H9 (cell line): ENCODE data around the gene USP6. TPM values are rescaled to one million over a fixed set of nuclear protein-coding genes. Genes with fewer than 3 reads are reported as not detected.

ENCODE experiments used
- DNase-seq: peaks from one replicate; pipeline ENCODE4 v3.0.0-alpha.2; 2017
- H2AFZ ChIP-seq: one replicate; pipeline ENCODE4 v1.6.1; 2013; ENCODE audit warnings: mild to moderate bottlenecking, low read length, control low read depth, moderate library complexity
- H2AK5ac ChIP-seq: 2 replicates; pipeline ENCODE4 v1.6.1; 2013; ENCODE audit warnings: low read length, control low read depth, mixed read lengths; ENCODE audit not compliant: insufficient read length
- H2BK120ac ChIP-seq: one replicate; pipeline ENCODE4 v1.6.1; 2013; ENCODE audit warnings: low read depth, mild to moderate bottlenecking, low read length, control low read depth, inconsistent platforms; ENCODE audit not compliant: poor library complexity, severe bottlenecking
- H2BK12ac ChIP-seq: 2 replicates; pipeline ENCODE4 v1.6.1; 2013; ENCODE audit warnings: low read length, control low read depth, mixed read lengths, low read depth; ENCODE audit not compliant: insufficient read length
- H2BK15ac ChIP-seq: 2 replicates; pipeline ENCODE4 v1.6.1; 2013; ENCODE audit warnings: low read depth, low read length, control low read depth
- H2BK20ac ChIP-seq: one replicate; pipeline ENCODE4 v1.6.1; 2013; ENCODE audit warnings: low read depth, mild to moderate bottlenecking, low read length, control low read depth, inconsistent platforms; ENCODE audit not compliant: poor library complexity, severe bottlenecking
- H2BK5ac ChIP-seq: 2 replicates; pipeline ENCODE4 v1.6.1; 2013; ENCODE audit warnings: low read length, control low read depth, mixed read lengths; ENCODE audit not compliant: insufficient read length
- H3K14ac ChIP-seq: 2 replicates; pipeline ENCODE4 v1.6.1; 2013; ENCODE audit warnings: low read length, control low read depth; ENCODE audit not compliant: insufficient read depth
- H3K18ac ChIP-seq: 2 replicates; pipeline ENCODE4 v1.6.1; 2013; ENCODE audit warnings: low read depth, mild to moderate bottlenecking, mixed read lengths, low read length, control low read depth; ENCODE audit not compliant: insufficient read length
- H3K23ac ChIP-seq: 2 replicates; pipeline ENCODE4 v1.6.1; 2013; ENCODE audit warnings: low read length, control low read depth, mixed read lengths, low read depth; ENCODE audit not compliant: insufficient read length
- H3K23me2 ChIP-seq: 2 replicates; pipeline ENCODE4 v1.6.1; 2013; ENCODE audit warnings: low read depth, mild to moderate bottlenecking, mixed read lengths, low read length, control low read depth; ENCODE audit not compliant: insufficient read length, poor library complexity, severe bottlenecking
- H3K27ac ChIP-seq: 2 replicates; pipeline ENCODE4 v1.5.1; 2013; ENCODE audit warnings: low read length, control low read depth, mixed read lengths, low read depth; ENCODE audit not compliant: insufficient read length
- H3K27me3 ChIP-seq: 2 replicates; pipeline ENCODE4 v1.6.1; 2013; ENCODE audit warnings: low read length, control low read depth, inconsistent platforms; ENCODE audit not compliant: insufficient read depth
- H3K4ac ChIP-seq: 2 replicates; pipeline ENCODE4 v1.6.1; 2013; ENCODE audit warnings: low read depth, mild to moderate bottlenecking, control low read depth, inconsistent platforms, low read length, moderate library complexity
- H3K4me1 ChIP-seq: 2 replicates; pipeline ENCODE4 v1.6.1; 2013; ENCODE audit warnings: low read length, control low read depth, inconsistent platforms; ENCODE audit not compliant: insufficient read depth
- H3K4me2 ChIP-seq: 2 replicates; pipeline ENCODE4 v1.6.1; 2013; ENCODE audit warnings: low read length, control low read depth, mixed read lengths; ENCODE audit not compliant: insufficient read length, insufficient read depth
- H3K56ac ChIP-seq: 2 replicates; pipeline ENCODE4 v1.6.1; 2013; ENCODE audit warnings: low read depth, mild to moderate bottlenecking, mixed read lengths, low read length, control low read depth; ENCODE audit not compliant: insufficient read length
- H3K79me1 ChIP-seq: 2 replicates; pipeline ENCODE4 v1.6.1; 2013; ENCODE audit warnings: low read depth, mild to moderate bottlenecking, moderate library complexity, low read length, control low read depth, inconsistent platforms; ENCODE audit not compliant: insufficient read depth, poor library complexity, severe bottlenecking
- H3K79me2 ChIP-seq: 2 replicates; pipeline ENCODE4 v1.6.1; 2013; ENCODE audit warnings: low read length, control low read depth, inconsistent platforms; ENCODE audit not compliant: insufficient read depth
- H3K9ac ChIP-seq: 2 replicates; pipeline ENCODE4 v1.6.1; 2013; ENCODE audit warnings: low read length, control low read depth, mixed read lengths; ENCODE audit not compliant: insufficient read length; ENCODE audit errors: extremely low read depth
- H3K9me3 ChIP-seq: one replicate; pipeline ENCODE4 v1.6.1; 2013; ENCODE audit warnings: low read depth, low read length, inconsistent platforms; ENCODE audit not compliant: control insufficient read depth
- H3T11ph ChIP-seq: one replicate; pipeline ENCODE4 v1.6.1; 2013; ENCODE audit warnings: mild to moderate bottlenecking, low read length, control low read depth, inconsistent platforms
- H4K20me1 ChIP-seq: one replicate; pipeline ENCODE4 v1.6.1; 2013; ENCODE audit not compliant: control insufficient read depth, insufficient read length, insufficient read depth
- H4K5ac ChIP-seq: 2 replicates; pipeline ENCODE4 v1.6.1; 2013; ENCODE audit warnings: low read depth, mild to moderate bottlenecking, mixed read lengths, low read length, control low read depth; ENCODE audit not compliant: insufficient read length
- H4K8ac ChIP-seq: replicated peaks from 2 replicates; pipeline ENCODE4 v1.6.1; 2013; ENCODE audit warnings: low read length, control low read depth, mixed read lengths, low read depth; ENCODE audit not compliant: insufficient read length
- H4K91ac ChIP-seq: 2 replicates; pipeline ENCODE4 v1.6.1; 2013; ENCODE audit warnings: low read depth, mild to moderate bottlenecking, moderate library complexity, mixed read lengths, low read length, control low read depth; ENCODE audit not compliant: insufficient read length
- H3K27ac Mint-ChIP-seq, 3 experiments: 2 replicates in 2 of 3; 3 replicates in 1 of 3; pipeline ENCODE4 v1.8.0; 2020 to 2021; ENCODE audit warnings: mixed read lengths in 3 of 3, mild to moderate bottlenecking in 1 of 3, moderate library complexity in 1 of 3
- H3K27me3 Mint-ChIP-seq: 2 replicates; pipeline ENCODE4 v1.8.0; 2021; ENCODE audit warnings: low read depth, mild to moderate bottlenecking, moderate library complexity, mixed read lengths
- H3K36me3 Mint-ChIP-seq, 3 experiments: 2 replicates in 2 of 3; 3 replicates in 1 of 3; pipeline ENCODE4 v1.8.0; 2020 to 2021; ENCODE audit warnings: low read depth in 3 of 3, mixed read lengths in 3 of 3; ENCODE audit not compliant: insufficient read depth in 1 of 3
- H3K4me1 Mint-ChIP-seq, 2 experiments: 2 replicates each; pipeline ENCODE4 v1.8.0; 2020; ENCODE audit warnings: mixed read lengths in 2 of 2
- H3K4me3 Mint-ChIP-seq, 2 experiments: 2 replicates in 1 of 2; 3 replicates in 1 of 2; pipeline ENCODE4 v1.8.0; 2020 to 2021; ENCODE audit warnings: mild to moderate bottlenecking in 2 of 2, mixed read lengths in 2 of 2, moderate library complexity in 1 of 2
- H3K9me3 Mint-ChIP-seq, 2 experiments: 2 replicates in 1 of 2; 3 replicates in 1 of 2; pipeline ENCODE4 v1.8.0; 2020; ENCODE audit warnings: mild to moderate bottlenecking in 2 of 2, mixed read lengths in 2 of 2, moderate library complexity in 1 of 2
- WGBS: extraction: QIAGEN DNeasy Blood & Tissue Kit; methylation state at CpG from one replicate; pipeline ENCODE4 v1.1.7; 2013; ENCODE audit warnings: missing lambda C conversion rate, low lambda C conversion rate, mixed read lengths; ENCODE audit not compliant: insufficient read length; ENCODE audit errors: extremely low coverage; 5-methylcytosine and 5-hydroxymethylcytosine counted together
- total RNA-seq: library from RNA; stranded (reverse); gene quantifications from 2 replicates; pipeline ENCODE4 v1.2.1, GENCODE V29; 2021
- TF ChIP-seq, protein P1 (sequence below): fragments of 200-600 bp; sonication (generic); conservative IDR thresholded peaks from 3 replicates; pipeline ENCODE4 v1.8.0; 2021; ENCODE audit warnings: antibody characterized with exemption, mild to moderate bottlenecking

Gene USP6
- total RNA-seq, 1 experiment from 2014 or later: 0.17 TPM

DNA sequence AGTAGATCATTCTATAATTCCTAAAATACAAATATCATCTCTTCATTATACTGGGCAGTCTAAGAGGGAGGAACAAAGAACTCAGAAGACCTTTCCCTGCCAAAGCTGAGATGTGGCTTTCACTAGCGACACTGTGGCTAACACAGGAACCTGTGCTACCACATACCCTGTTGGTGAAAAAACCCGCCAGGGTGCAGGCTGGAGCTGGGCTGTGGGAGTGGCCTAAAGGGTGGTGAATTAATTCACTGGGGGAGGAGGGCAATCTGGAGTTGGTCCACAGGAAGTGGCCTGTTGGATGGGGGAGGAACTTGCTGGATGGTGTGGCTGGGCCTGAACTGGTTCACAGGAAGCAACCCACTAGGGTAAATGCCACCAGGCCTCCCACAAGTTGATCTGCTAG, 68.5 kb downstream of the USP6 start:
- Histone ChIP-seq H3T11ph (no peak overlapping the region), H3K9me3 (peaks cover 95% of the 10 kb centered on the region), H3K4me2 (no peak overlapping the region), H3K23me2 (no peaks in the 10 kb centered on the region), H2BK5ac (no peak overlapping the region), H4K8ac (no peak overlapping the region), H2AK5ac (no peak overlapping the region), H2BK15ac (no peak overlapping the region), H4K20me1 (no peaks in the 10 kb centered on the region), H2BK120ac (no peak overlapping the region), H3K79me1 (no peaks in the 10 kb centered on the region), H3K18ac (no peak overlapping the region), H4K5ac (no peak overlapping the region), H2BK12ac (no peak overlapping the region), H3K27ac (no peak overlapping the region), H3K9ac (no peak overlapping the region), H3K23ac (no peak overlapping the region), H3K56ac (no peak overlapping the region), H3K14ac (no peak overlapping the region), H4K91ac (no peak overlapping the region), H3K79me2 (no peaks in the 10 kb centered on the region), H3K27me3 (no peaks in the 10 kb centered on the region), H2AFZ (no peak overlapping the region), H2BK20ac (no peak overlapping the region), H3K4ac (no peak overlapping the region), H3K4me1 (no peaks in the 10 kb centered on the region)
- Mint-ChIP-seq H3K4me1 (no peaks in the 10 kb centered on the region), H3K36me3 (peaks cover 87 to 100% (median 92%) of the 10 kb centered on the region in 3 experiments), H3K4me3 (no peak overlapping the region), H3K27me3 (peaks cover 50% of the 10 kb centered on the region), H3K9me3 (peaks cover 93 to 97% of the 10 kb centered on the region in 2 experiments), H3K27ac (no peak overlapping the region)
- TF ChIP-seq, protein P1, sequence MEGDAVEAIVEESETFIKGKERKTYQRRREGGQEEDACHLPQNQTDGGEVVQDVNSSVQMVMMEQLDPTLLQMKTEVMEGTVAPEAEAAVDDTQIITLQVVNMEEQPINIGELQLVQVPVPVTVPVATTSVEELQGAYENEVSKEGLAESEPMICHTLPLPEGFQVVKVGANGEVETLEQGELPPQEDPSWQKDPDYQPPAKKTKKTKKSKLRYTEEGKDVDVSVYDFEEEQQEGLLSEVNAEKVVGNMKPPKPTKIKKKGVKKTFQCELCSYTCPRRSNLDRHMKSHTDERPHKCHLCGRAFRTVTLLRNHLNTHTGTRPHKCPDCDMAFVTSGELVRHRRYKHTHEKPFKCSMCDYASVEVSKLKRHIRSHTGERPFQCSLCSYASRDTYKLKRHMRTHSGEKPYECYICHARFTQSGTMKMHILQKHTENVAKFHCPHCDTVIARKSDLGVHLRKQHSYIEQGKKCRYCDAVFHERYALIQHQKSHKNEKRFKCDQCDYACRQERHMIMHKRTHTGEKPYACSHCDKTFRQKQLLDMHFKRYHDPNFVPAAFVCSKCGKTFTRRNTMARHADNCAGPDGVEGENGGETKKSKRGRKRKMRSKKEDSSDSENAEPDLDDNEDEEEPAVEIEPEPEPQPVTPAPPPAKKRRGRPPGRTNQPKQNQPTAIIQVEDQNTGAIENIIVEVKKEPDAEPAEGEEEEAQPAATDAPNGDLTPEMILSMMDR: no peak
- no peak for DNase-seq
- WGBS: no CpG with 5 or more reads among the region's 2 CpGs
